Measurements from ENCODE around the gene SLC25A47. TPM values are rescaled to one million over a fixed set of nuclear protein-coding genes. Genes with fewer than 3 reads are reported as not detected.

The SLC25A47 gene
- total and polyA plus RNA-seq, 4 donors = 23.7 to 469 (median 291) TPM

- H3K27ac ChIP-seq (ENCODE audit: low read depth in 1 of 2, low read length in 2 of 2) = no peak overlapping the region
- peaks cover 0 to 15% (median 10%) of the 10 kb centered on the region in 4 donors for H3K36me3 ChIP-seq (ENCODE audit: control insufficient read depth in 4 of 4, insufficient read depth in 3 of 4, low read depth in 1 of 4, low read length in 3 of 4)
- peaks cover 0 to 3% (median 2%) of the 10 kb centered on the region in 4 donors for H3K4me1 ChIP-seq (ENCODE audit: control insufficient read depth in 4 of 4, insufficient read depth in 4 of 4, low read length in 3 of 4)
- no peak overlapping the region for H3K4me3 ChIP-seq (ENCODE audit: low read depth in 1 of 3, low read length in 3 of 3)
- H3K27me3 ChIP-seq (ENCODE audit: control insufficient read depth in 4 of 4, insufficient read depth in 4 of 4, low read length in 3 of 4) = no peaks in the 10 kb centered on the region
- H3K9me3 ChIP-seq (ENCODE audit: control insufficient read depth in 4 of 4, low read length in 3 of 4) = no peaks in the 10 kb centered on the region
- no peak for DNase-seq (ENCODE audit: low spot score)
- TF ChIP-seq REST (IDR thresholded peaks at IDR 0.05) (no peak), YY1 (IDR thresholded peaks at IDR 0.05) (no peak), NR2F2 (IDR thresholded peaks at IDR 0.05) (no peak), TAF1 (conservative IDR thresholded peaks at IDR 0.05) (no peak)
- WGBS = 91% methylated on average over 4 of the region's 4 CpGs
- H3K9ac ChIP-seq (ENCODE audit: low read depth in 1 of 2, low read length in 2 of 2) = no peak overlapping the region
Measured at GRCh38 chr14:100370003-100370402, 46.9 kb downstream of the SLC25A47 start.

- H3K4me3 ChIP-seq (ENCODE audit: low read depth in 1 of 3, low read length in 3 of 3) = no peak overlapping the region
- peaks cover 0 to 6% (median 2%) of the 10 kb centered on the region in 4 donors for H3K36me3 ChIP-seq (ENCODE audit: control insufficient read depth in 4 of 4, insufficient read depth in 3 of 4, low read depth in 1 of 4, low read length in 3 of 4)
- no peak for DNase-seq (ENCODE audit: low spot score)
- H3K27ac ChIP-seq (ENCODE audit: low read depth in 1 of 2, low read length in 2 of 2) = no peak overlapping the region
- H3K9me3 ChIP-seq (ENCODE audit: control insufficient read depth in 4 of 4, low read length in 3 of 4) = no peaks in the 10 kb centered on the region
- no peak for TF ChIP-seq GABPA (IDR thresholded peaks at IDR 0.05 in 1 of 2, conservative IDR thresholded peaks at IDR 0.05 in 1 of 2)
- no peak for TF ChIP-seq ZBTB33 (IDR thresholded peaks at IDR 0.05)
- TF ChIP-seq TAF1 (conservative IDR thresholded peaks at IDR 0.05) = no peak
- no peak for TF ChIP-seq FOXA1 (IDR thresholded peaks at IDR 0.05)
- TF ChIP-seq NR2F2 (IDR thresholded peaks at IDR 0.05) = no peak
- TF ChIP-seq RXRA (IDR thresholded peaks at IDR 0.05) = no peak
- no peak for TF ChIP-seq JUND (IDR thresholded peaks at IDR 0.05)
- TF ChIP-seq MAX (IDR thresholded peaks at IDR 0.05) = no peak
- TF ChIP-seq EGR1 (IDR thresholded peaks at IDR 0.05; ENCODE audit: low read depth in 2 of 2) = no peak
- no peak for TF ChIP-seq FOXA2 (IDR thresholded peaks at IDR 0.05)
- no peak for TF ChIP-seq HNF4G (IDR thresholded peaks at IDR 0.05)
- TF ChIP-seq REST (IDR thresholded peaks at IDR 0.05) = no peak
- TF ChIP-seq CTCF (IDR thresholded peaks at IDR 0.05; ENCODE audit: low read depth, low read length, missing input control) = no peak
- H3K4me1 ChIP-seq (ENCODE audit: control insufficient read depth in 4 of 4, insufficient read depth in 4 of 4, low read length in 3 of 4) = peaks cover 0 to 16% (median 10%) of the 10 kb centered on the region in 4 donors
- H3K27me3 ChIP-seq (ENCODE audit: control insufficient read depth in 4 of 4, insufficient read depth in 4 of 4, low read length in 3 of 4) = no peaks in the 10 kb centered on the region
- WGBS = 88% methylated on average over 6 of the region's 6 CpGs
- H3K9ac ChIP-seq (ENCODE audit: low read depth in 1 of 2, low read length in 2 of 2) = peak overlapping the region in 1 of 2 donors; percentile 24
Measured at GRCh38 chr14:100371773-100372172, 48.6 kb downstream of the SLC25A47 start.
